Body of pancreas (tissue), 4 donors: Measurements from ENCODE around the gene SLC6A17. TPM values are rescaled to one million over a fixed set of nuclear protein-coding genes. Genes with fewer than 3 reads are reported as not detected.

ENCODE experiments used
- ATAC-seq: fragments of 150-250 bp; one replicate; pipeline ENCODE4 v1.9.1; 2016
- DNase-seq, 4 donors: peaks; one replicate each; pipeline ENCODE4 v3.0.0-alpha.2; 2019
- H3K27ac ChIP-seq, 4 donors: fragments of 200-600 bp; sonication (generic); 1 replicate in 3 of 4; 2 replicates in 1 of 4; pipeline versions ENCODE4 v1.5.1 to v1.6.1; 2016 to 2019; ENCODE audit warnings: mild to moderate bottlenecking in 1 of 4, mixed read lengths in 1 of 4, moderate library complexity in 1 of 4
- H3K27me3 ChIP-seq, 2 donors: fragments of 200-600 bp; sonication (generic); one replicate each; pipeline ENCODE4 v1.6.0; 2016; ENCODE audit warnings: mild to moderate bottlenecking in 1 of 2
- H3K36me3 ChIP-seq, 2 donors: fragments of 200-600 bp; sonication (generic); replicated peaks in 1 of 2; 2 replicates each; pipeline ENCODE4 v1.5.1; 2016; ENCODE audit warnings: low read depth in 2 of 2; ENCODE audit not compliant: insufficient read depth in 1 of 2
- H3K4me1 ChIP-seq: fragments of 200-600 bp; sonication (generic); one replicate; pipeline ENCODE4 v1.6.0; 2016
- H3K4me3 ChIP-seq, 2 donors: fragments of 200-600 bp; sonication (generic); 1 replicate in 1 of 2; 2 replicates in 1 of 2; pipeline ENCODE4 v1.5.1; 2016 to 2019
- H3K9me3 ChIP-seq, 3 donors: fragments of 200-600 bp; sonication (generic); 1 replicate in 2 of 3; 2 replicates in 1 of 3; pipeline ENCODE4 v1.5.1; 2016
- POLR2A ChIP-seq, 3 donors: fragments of 450-650 bp; IDR thresholded peaks; one replicate each; pipeline ENCODE4 v1.6.1; 2016; ENCODE audit warnings: antibody characterized with exemption in 3 of 3, mild to moderate bottlenecking in 2 of 3
- WGBS, 2 donors: methylation state at CpG; one replicate each; pipeline ENCODE4 v1.1.5; 2017; 5-methylcytosine and 5-hydroxymethylcytosine counted together
- intact Hi-C: fragments of 100-400 bp; cut with DNase I; formaldehyde crosslinking; loops from one replicate; pipeline ENCODE4 v1.15.1; 2023
- total RNA-seq, 2 donors: library from RNA; depleted of rRNA; stranded (reverse); fragments of >200 nt; gene quantifications; one replicate each; pipeline ENCODE4 v1.1.0, GENCODE V29; 2016
- TF ChIP-seq, protein P1 (sequence below), 7 experiments: fragments of 450-650 bp in 4 of 7; fragments of 200-600 bp in 3 of 7; sonication (generic) in 3 of 7; IDR thresholded peaks; one replicate each; pipeline ENCODE4 v1.5.1; 2016 to 2019; ENCODE audit warnings: antibody characterized with exemption in 7 of 7

The SLC6A17 gene
- total RNA-seq, 2 donors from 2014 or later: 0.52 to 0.99 TPM

DNA sequence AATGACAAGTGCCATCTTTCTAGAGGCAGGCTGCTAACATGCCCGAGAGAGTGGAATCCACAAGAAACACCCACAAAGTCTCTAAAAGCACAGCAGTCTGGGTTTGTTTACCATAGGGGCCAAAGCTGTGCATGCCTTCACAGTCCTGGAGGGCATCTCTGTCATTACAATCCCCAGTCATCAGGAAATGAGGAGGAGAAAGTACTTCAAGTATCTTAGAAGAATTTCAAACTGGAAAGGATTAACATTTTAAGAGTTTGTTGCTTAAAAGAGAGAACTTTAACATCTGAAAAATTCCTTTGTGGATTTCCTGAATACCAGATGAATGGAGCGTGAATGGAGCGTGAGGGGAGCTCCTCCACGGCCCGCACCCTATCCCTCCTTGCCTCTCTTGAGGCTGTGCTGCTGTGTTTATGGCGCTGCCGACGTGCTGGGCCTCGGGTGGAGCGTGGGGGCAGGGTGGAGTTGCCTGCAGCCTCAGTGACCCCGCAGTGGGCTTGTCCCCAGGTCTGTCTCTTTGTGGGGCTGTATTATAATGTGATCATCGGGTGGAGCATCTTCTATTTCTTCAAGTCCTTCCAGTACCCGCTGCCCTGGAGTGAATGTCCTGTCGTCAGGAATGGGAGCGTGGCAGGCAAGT is 23.3 kb downstream of the SLC6A17 start:
- Histone ChIP-seq H3K27ac (no peak overlapping the region), H3K9me3 (no peaks in the 10 kb centered on the region), H3K27me3 (no peaks in the 10 kb centered on the region), H3K4me1 (no peaks in the 10 kb centered on the region), H3K4me3 (no peak overlapping the region), H3K36me3 (no peaks in the 10 kb centered on the region)
- no peak for TF ChIP-seq POLR2A (IDR thresholded peaks at IDR 0.05)
- TF ChIP-seq, protein P1, sequence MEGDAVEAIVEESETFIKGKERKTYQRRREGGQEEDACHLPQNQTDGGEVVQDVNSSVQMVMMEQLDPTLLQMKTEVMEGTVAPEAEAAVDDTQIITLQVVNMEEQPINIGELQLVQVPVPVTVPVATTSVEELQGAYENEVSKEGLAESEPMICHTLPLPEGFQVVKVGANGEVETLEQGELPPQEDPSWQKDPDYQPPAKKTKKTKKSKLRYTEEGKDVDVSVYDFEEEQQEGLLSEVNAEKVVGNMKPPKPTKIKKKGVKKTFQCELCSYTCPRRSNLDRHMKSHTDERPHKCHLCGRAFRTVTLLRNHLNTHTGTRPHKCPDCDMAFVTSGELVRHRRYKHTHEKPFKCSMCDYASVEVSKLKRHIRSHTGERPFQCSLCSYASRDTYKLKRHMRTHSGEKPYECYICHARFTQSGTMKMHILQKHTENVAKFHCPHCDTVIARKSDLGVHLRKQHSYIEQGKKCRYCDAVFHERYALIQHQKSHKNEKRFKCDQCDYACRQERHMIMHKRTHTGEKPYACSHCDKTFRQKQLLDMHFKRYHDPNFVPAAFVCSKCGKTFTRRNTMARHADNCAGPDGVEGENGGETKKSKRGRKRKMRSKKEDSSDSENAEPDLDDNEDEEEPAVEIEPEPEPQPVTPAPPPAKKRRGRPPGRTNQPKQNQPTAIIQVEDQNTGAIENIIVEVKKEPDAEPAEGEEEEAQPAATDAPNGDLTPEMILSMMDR (IDR thresholded peaks at IDR 0.05): no peak
- intact Hi-C loops: no loop called here
- WGBS, 2 donors: 67 to 70% methylated on average over 14 to 15 of the region's 15 CpGs
- no peak for ATAC-seq
- no peak for DNase-seq

DNA sequence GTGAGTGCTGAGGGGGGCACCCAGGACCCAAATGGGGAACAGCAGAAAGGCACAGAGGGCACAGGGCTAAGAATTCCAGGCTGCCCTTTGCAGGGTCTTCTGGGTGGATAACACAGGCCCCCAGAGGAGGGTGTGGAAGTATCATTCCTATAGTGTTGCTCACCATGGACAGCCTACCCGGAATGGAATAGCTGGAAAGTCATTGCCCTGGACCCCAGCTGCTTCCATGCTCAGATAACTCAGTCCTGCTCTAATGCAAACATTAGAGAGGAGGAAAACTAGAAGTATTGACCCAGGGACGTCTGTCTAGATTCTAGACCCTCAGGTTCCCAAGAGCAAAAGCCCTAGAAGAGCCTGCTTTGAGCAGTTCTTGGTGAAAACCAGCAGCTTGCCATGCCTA is 24.7 kb downstream of the SLC6A17 start:
- Histone ChIP-seq H3K4me3 (no peak overlapping the region), H3K27me3 (no peaks in the 10 kb centered on the region), H3K4me1 (no peaks in the 10 kb centered on the region), H3K9me3 (no peaks in the 10 kb centered on the region), H3K36me3 (no peaks in the 10 kb centered on the region), H3K27ac (no peak overlapping the region)
- ATAC-seq (no peak), DNase-seq (no peak)
- intact Hi-C loops: no loop called here
- WGBS, 2 donors: 47 to 51% methylated on average over 2 of the region's 2 CpGs
- TF ChIP-seq, protein P1 (IDR thresholded peaks at IDR 0.05): no peak
- no peak for TF ChIP-seq POLR2A (IDR thresholded peaks at IDR 0.05)

DNA sequence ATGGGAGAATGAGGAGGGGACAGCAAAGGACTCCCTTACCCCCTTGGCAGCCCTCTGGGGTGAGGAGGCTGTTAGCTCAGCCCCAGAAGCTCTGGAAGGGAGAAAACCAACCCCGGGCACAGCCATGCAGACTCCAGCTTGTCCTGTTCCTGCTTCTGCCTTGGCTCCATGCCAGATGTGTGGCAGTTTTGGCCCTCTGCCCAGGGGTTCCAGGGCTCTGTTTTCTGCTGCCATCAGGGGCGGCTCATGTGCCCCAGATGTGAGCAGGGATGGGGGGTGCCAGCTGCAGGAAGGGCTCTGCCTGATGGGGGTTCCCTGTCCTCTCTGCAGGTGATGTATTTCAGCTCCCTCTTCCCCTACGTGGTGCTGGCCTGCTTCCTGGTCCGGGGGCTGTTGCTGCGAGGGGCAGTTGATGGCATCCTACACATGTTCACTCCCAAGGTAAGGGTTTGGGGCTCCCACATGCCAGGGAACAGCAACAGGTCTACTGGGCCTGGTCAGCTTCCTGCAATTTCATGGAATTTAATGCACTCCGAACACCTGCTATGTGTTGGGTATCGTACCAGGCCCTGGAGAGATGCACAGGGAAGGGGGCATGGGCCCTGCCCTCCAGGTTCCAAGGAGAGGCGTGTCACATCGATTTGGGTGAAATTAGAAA is 26.1 kb downstream of the SLC6A17 start:
- WGBS, 2 donors: 46 to 48% methylated on average over 7 to 9 of the region's 9 CpGs
- intact Hi-C loops: no loop called here
- no peaks in the 10 kb centered on the region for H3K36me3 ChIP-seq
- H3K4me1 ChIP-seq: no peaks in the 10 kb centered on the region
- ATAC-seq: no peak
- peak; percentile 34 to 63 (median 46) for DNase-seq
- H3K4me3 ChIP-seq: no peak overlapping the region
- no peaks in the 10 kb centered on the region for H3K27me3 ChIP-seq
- no peak overlapping the region for H3K27ac ChIP-seq
- no peaks in the 10 kb centered on the region for H3K9me3 ChIP-seq
- TF ChIP-seq POLR2A (IDR thresholded peaks at IDR 0.05): no peak
- TF ChIP-seq, protein P1 (IDR thresholded peaks at IDR 0.05): no peak

DNA sequence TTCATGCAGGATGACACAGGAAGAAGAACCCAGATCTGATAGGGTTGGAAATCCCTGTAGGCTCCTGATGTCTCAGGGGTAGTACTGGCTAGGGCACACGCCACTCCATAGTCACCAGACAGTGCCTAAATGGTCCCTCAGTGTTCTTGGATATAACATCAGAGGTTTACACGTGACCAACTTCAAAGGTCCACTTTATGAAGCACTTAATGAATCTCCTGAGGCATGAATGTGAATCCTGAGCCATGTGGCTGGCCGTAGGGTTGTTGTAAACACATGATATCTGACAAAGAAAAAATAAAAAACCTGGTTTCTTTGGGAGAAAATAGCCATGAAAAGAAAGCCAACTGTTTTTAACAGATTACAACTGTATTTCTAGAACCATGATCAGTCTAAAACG is 27.5 kb downstream of the SLC6A17 start:
- Histone ChIP-seq H3K4me3 (no peak overlapping the region), H3K9me3 (no peaks in the 10 kb centered on the region), H3K27me3 (no peaks in the 10 kb centered on the region), H3K4me1 (no peaks in the 10 kb centered on the region), H3K27ac (no peak overlapping the region), H3K36me3 (no peaks in the 10 kb centered on the region)
- TF ChIP-seq, protein P1 (IDR thresholded peaks at IDR 0.05): no peak
- no peak for TF ChIP-seq POLR2A (IDR thresholded peaks at IDR 0.05)
- DNase-seq (no peak), ATAC-seq (no peak)
- intact Hi-C loops: no loop called here
- 56 to 65% methylated on average over 4 of the region's 4 CpGs for whole genome bisulfite sequencing, 2 donors
